Ascending aorta (tissue), 2 donors: ENCODE results near the gene TCEA3. TPM values are rescaled to one million over a fixed set of nuclear protein-coding genes. Genes with fewer than 3 reads are reported as not detected.

Experiments
- DNase-seq, 2 donors: peaks; one replicate each; pipeline ENCODE4 v3.0.0-alpha.2; 2019; ENCODE audit warnings: low spot score in 2 of 2
- H3K27ac ChIP-seq, 2 donors: fragments of 200-600 bp; sonication (generic); one replicate each; pipeline ENCODE4 v1.5.1; 2016 to 2017; ENCODE audit warnings: mild to moderate bottlenecking in 1 of 2
- H3K27me3 ChIP-seq: fragments of 200-600 bp; sonication (generic); one replicate; pipeline ENCODE4 v1.5.1; 2017
- H3K36me3 ChIP-seq, 2 donors: fragments of 200-600 bp; sonication (generic); one replicate each; pipeline ENCODE4 v1.5.1; 2016
- H3K4me1 ChIP-seq, 2 donors: fragments of 200-600 bp; sonication (generic); one replicate each; pipeline ENCODE4 v1.5.1; 2016 to 2017; ENCODE audit warnings: mild to moderate bottlenecking in 1 of 2
- H3K4me3 ChIP-seq, 2 donors: fragments of 200-600 bp; sonication (generic); one replicate each; pipeline ENCODE4 v1.5.1; 2016 to 2017; ENCODE audit warnings: mild to moderate bottlenecking in 1 of 2
- H3K9me3 ChIP-seq, 2 donors: fragments of 200-600 bp; sonication (generic); one replicate each; pipeline ENCODE4 v1.5.1; 2016
- CTCF ChIP-seq, 3 experiments: fragments of 200-600 bp in 2 of 3; fragments of 450-650 bp in 1 of 3; sonication (generic) in 2 of 3; IDR thresholded peaks; one replicate each; pipeline ENCODE4 v1.5.1; 2016 to 2019; ENCODE audit warnings: antibody characterized with exemption in 3 of 3, mild to moderate bottlenecking in 1 of 3, moderate library complexity in 1 of 3
- intact Hi-C: fragments of 100-400 bp; cut with DNase I; formaldehyde crosslinking; loops from one replicate; pipeline ENCODE4 v1.15.1; 2023
- total RNA-seq: library from RNA; depleted of rRNA; stranded (reverse); fragments of >200 nt; gene quantifications from one replicate; pipeline ENCODE4 v1.1.0, GENCODE V29; 2016

Gene TCEA3
- total RNA-seq, 1 donor from 2014 or later = 11.3 TPM

DNA sequence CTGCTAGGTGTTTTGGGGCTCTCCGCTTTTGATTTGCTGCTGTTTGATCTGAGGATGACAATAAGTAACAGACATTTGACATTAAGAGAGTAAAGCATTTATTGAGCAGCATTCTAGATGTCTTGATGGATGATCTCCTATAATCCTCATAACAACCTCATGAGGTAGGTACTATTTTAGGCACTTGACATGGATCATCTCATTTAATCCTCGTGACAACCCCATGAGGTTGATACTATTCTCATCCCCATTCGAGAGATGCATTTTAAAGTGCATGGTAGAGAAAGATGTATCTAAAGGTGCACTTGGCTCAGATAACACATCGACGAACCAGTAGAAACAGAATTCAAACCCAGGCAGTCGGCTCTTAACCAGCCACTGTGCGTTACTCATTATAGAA is 26.6 kb downstream of the TCEA3 start:
- intact Hi-C loops = no loop called here
- Histone ChIP-seq H3K9me3 (no peaks in the 10 kb centered on the region), H3K27ac (no peak overlapping the region), H3K4me1 (peaks cover 0 to 4% of the 10 kb centered on the region in 2 donors), H3K27me3 (no peaks in the 10 kb centered on the region), H3K36me3 (peaks cover 6 to 25% of the 10 kb centered on the region in 2 donors), H3K4me3 (no peak overlapping the region)
- no peak for TF ChIP-seq CTCF (IDR thresholded peaks at IDR 0.05)
- DNase-seq = no peak

DNA sequence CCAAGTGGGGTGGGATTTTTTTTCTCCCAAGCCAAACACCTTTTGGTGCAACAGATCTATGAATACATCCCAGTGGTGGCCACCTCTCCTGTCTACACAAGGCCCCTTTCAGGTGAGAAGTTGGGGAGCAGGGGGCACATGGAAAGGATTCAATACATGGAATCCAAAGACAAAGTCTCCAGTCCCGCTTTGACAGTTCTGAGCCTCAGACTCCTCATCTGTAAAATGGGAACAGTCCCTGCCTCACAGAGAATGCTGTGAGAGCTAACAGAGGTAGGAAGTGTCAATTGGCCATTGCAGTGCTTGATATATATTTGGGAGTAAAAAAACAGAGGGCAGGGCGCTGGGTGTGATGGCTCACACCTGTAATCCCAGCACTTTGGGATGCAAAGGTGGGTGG is 28.2 kb downstream of the TCEA3 start:
- H3K4me3 ChIP-seq = no peak overlapping the region
- H3K36me3 ChIP-seq = peaks cover 6 to 25% of the 10 kb centered on the region in 2 donors
- no peak for DNase-seq
- H3K9me3 ChIP-seq = no peaks in the 10 kb centered on the region
- no peaks in the 10 kb centered on the region for H3K27me3 ChIP-seq
- H3K4me1 ChIP-seq = no peaks in the 10 kb centered on the region
- no peak for TF ChIP-seq CTCF (IDR thresholded peaks at IDR 0.05)
- H3K27ac ChIP-seq = no peak overlapping the region
- intact Hi-C loops = no loop called here

GRCh38 chr1:23395849-23396248 is 28.7 kb downstream of the TCEA3 start:
- DNase-seq = no peak
- Histone ChIP-seq H3K4me1 (no peaks in the 10 kb centered on the region), H3K4me3 (no peak overlapping the region), H3K27ac (peak overlapping the region in 1 of 2 donors; percentile 60), H3K27me3 (no peaks in the 10 kb centered on the region), H3K36me3 (peaks cover 6 to 25% of the 10 kb centered on the region in 2 donors), H3K9me3 (no peaks in the 10 kb centered on the region)
- no peak for TF ChIP-seq CTCF (IDR thresholded peaks at IDR 0.05)
- intact Hi-C loops = no loop called here

DNA sequence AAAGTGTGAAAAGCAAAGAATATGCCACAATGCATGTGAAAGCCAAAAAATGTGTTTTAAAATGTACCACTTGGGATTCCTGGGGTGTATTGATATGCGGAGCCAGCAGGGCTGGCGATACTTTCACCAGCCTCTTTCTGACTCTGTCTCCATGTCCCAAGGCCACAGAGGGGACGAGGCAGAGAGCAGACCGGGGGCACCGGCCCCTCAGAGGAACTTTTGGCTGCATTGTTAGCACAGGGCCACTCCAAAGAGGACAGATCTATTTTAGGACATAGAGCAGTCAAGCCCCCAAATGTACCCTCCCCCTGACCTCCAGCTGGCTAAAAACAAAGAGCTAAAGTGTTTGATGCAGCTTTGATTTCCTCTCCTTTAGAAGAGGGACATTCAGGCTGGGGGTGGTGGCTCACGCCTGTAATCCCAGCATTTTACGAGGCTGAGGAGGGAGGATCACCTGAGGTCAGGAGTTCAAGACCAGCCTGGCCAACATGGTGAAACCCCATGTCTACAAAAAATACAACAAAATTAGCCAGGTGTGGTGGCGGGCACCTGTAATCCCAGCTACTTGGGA is 29.3 kb downstream of the TCEA3 start:
- intact Hi-C loops = no loop called here
- no peak for TF ChIP-seq CTCF (IDR thresholded peaks at IDR 0.05)
- Histone ChIP-seq H3K27me3 (no peaks in the 10 kb centered on the region), H3K27ac (peak overlapping the region; percentile 56 to 60), H3K4me1 (no peaks in the 10 kb centered on the region), H3K4me3 (no peak overlapping the region), H3K9me3 (no peaks in the 10 kb centered on the region), H3K36me3 (peaks cover 6 to 25% of the 10 kb centered on the region in 2 donors)
- no peak for DNase-seq

GRCh38 chr1:23394684-23395083 is 29.9 kb downstream of the TCEA3 start:
- H3K9me3 ChIP-seq = no peaks in the 10 kb centered on the region
- no peaks in the 10 kb centered on the region for H3K4me1 ChIP-seq
- H3K27ac ChIP-seq = peak overlapping the region; percentile 34 to 60
- intact Hi-C loops = no loop called here
- no peaks in the 10 kb centered on the region for H3K27me3 ChIP-seq
- peaks cover 3 to 25% of the 10 kb centered on the region in 2 donors for H3K36me3 ChIP-seq
- no peak overlapping the region for H3K4me3 ChIP-seq
- no peak for TF ChIP-seq CTCF (IDR thresholded peaks at IDR 0.05)
- DNase-seq = peak in 1 of 2 donors; percentile 89

DNA sequence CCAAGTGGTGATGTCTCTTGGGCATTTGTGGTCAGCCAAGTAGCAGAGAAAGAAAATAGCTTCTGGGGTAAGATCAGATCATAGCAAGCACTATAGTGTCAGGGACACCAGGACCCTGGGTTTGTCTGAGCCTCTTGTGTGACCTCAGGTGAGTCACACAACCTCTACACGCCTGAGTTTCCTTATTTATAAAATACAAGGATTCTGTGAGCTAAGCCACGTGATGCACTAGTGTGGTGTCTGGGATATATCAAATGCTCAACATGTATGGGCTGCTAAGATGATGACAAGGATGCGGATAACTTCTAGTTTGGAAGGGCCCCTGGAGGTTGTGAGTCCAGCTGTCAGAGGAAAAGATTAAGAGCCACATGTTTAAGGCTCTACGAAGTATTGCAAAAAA is 30.4 kb downstream of the TCEA3 start:
- peaks cover 3 to 25% of the 10 kb centered on the region in 2 donors for H3K36me3 ChIP-seq
- H3K27me3 ChIP-seq = no peaks in the 10 kb centered on the region
- no peak for TF ChIP-seq CTCF (IDR thresholded peaks at IDR 0.05)
- H3K4me3 ChIP-seq = no peak overlapping the region
- H3K27ac ChIP-seq = peak overlapping the region; percentile 34 to 60
- no peaks in the 10 kb centered on the region for H3K9me3 ChIP-seq
- intact Hi-C loops = no loop called here
- DNase-seq = no peak
- no peaks in the 10 kb centered on the region for H3K4me1 ChIP-seq
